CD4-positive, alpha-beta T cell treated with Interleukin-10 for 1 hour (primary cell): ENCODE measurements around the gene DARS1.
"Not testable (repeated sequence)": the region's sequence is repeated elsewhere in the genome, so short reads cannot be mapped to it uniquely, and the experiment has no call there.

Experiments used
- DNase-seq: peaks from one replicate; pipeline ENCODE4 v3.0.0-alpha.2; 2020

Gene DARS1

GRCh38 chr2:135936524-135936923 lies 48.9 kb downstream of the DARS1 start:
- no peak for DNase-seq

- no peak for DNase-seq
Observed at GRCh38 chr2:135935914-135936313, 49.5 kb downstream of the DARS1 start.

- no peak for DNase-seq
Observed at GRCh38 chr2:135931776-135932443, 53.5 kb downstream of the DARS1 start.

GRCh38 chr2:135926605-135927004 lies 58.8 kb downstream of the DARS1 start:
- DNase-seq: no peak

- no peak for DNase-seq
Observed at GRCh38 chr2:135925571-135925970, 59.9 kb downstream of the DARS1 start.

- DNase-seq: peak; percentile 72
Observed at GRCh38 chr2:135916207-135916606, 69.2 kb downstream of the DARS1 start.

- DNase-seq: no peak
Observed at GRCh38 chr2:135914485-135914884, 70.9 kb downstream of the DARS1 start.

- peak; percentile 77 for DNase-seq
Observed at GRCh38 chr2:135913727-135914365, 71.6 kb downstream of the DARS1 start.

- DNase-seq: no peak
Observed at GRCh38 chr2:135909976-135910375, 75.5 kb downstream of the DARS1 start.

GRCh38 chr2:135905679-135906078 lies 79.7 kb downstream of the DARS1 start:
- DNase-seq: no peak

- DNase-seq: no peak
Observed at GRCh38 chr2:135904341-135904989, 81.0 kb downstream of the DARS1 start.

GRCh38 chr2:135903650-135904049 lies 81.8 kb downstream of the DARS1 start:
- no peak for DNase-seq

GRCh38 chr2:135899567-135899966 lies 85.9 kb downstream of the DARS1 start:
- no peak for DNase-seq

- DNase-seq: no peak
Observed at GRCh38 chr2:135898234-135898786, 87.1 kb downstream of the DARS1 start.

GRCh38 chr2:135894930-135895329 lies 90.5 kb downstream of the DARS1 start:
- DNase-seq: no peak

- DNase-seq: no peak
Observed at GRCh38 chr2:135893374-135893794, 92.0 kb downstream of the DARS1 start.

GRCh38 chr2:135890835-135891234 lies 94.6 kb downstream of the DARS1 start:
- DNase-seq: no peak

- DNase-seq: no peak
Observed at GRCh38 chr2:135890149-135890548, 95.3 kb downstream of the DARS1 start.

GRCh38 chr2:135888587-135888986 lies 96.8 kb downstream of the DARS1 start:
- not testable (repeated sequence) for DNase-seq

GRCh38 chr2:135885709-135886108 lies 99.7 kb downstream of the DARS1 start:
- DNase-seq: no peak

GRCh38 chr2:135882415-135882814 lies 103.0 kb downstream of the DARS1 start:
- no peak for DNase-seq

GRCh38 chr2:135876770-135877169 lies 108.7 kb downstream of the DARS1 start:
- DNase-seq: not testable (repeated sequence)

- peak; percentile 99 for DNase-seq
Observed at GRCh38 chr2:135876066-135876711, 109.2 kb downstream of the DARS1 start, which contains the start of gene MCM6. Gene MCM6, minus strand, starts transcription at chr2:135876443. Its CDS starts 78 bp downstream, at chr2:135876365.
